Cerebellar cortex (tissue), 1 donor: ENCODE data around the gene PRM1.
"Not testable (repeated sequence)": the region's sequence is repeated elsewhere in the genome, so short reads cannot be mapped to it uniquely, and the experiment has no call there.

Experiments used
- DNase-seq: peaks from one replicate; pipeline ENCODE4 v3.0.0-alpha.2; 2015; ENCODE audit warnings: low spot score

PRM1 gene

DNA sequence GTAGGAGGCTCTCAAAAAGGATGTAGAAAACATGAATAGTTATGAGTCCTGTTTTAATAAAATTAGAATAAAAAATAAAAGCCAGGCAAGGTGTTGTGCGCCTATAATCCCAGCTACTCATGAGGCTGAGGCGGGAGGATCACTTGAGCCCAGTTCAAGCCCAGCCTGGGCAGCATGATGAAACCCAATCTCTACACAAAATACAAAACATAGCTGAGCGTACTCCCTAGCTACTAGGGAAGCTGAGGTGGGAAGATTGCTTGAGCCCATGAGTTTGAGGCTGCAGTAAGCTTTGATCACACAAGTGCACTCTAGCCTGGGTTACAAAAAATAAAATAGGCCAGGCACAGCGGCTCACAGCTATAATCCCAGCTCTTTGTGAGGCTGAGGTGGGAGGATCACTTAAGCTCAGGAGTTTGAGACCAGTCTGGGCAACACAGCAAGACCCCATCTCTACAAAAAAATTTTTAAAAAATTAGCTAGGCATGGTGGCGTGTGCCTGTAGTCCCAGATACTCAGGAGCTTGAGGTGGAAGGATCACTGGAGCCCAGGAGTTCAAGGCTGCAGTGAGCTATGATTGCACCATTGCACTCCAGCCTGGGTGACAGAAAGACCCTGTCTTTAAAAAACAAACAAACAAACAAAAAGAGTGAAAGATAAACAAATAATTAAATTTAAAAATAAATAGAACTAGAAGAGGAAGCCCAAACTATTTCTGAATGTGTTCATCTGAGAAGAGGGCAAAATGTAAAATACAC, 17.2 kb upstream of the PRM1 start:
- DNase-seq: no peak

DNA sequence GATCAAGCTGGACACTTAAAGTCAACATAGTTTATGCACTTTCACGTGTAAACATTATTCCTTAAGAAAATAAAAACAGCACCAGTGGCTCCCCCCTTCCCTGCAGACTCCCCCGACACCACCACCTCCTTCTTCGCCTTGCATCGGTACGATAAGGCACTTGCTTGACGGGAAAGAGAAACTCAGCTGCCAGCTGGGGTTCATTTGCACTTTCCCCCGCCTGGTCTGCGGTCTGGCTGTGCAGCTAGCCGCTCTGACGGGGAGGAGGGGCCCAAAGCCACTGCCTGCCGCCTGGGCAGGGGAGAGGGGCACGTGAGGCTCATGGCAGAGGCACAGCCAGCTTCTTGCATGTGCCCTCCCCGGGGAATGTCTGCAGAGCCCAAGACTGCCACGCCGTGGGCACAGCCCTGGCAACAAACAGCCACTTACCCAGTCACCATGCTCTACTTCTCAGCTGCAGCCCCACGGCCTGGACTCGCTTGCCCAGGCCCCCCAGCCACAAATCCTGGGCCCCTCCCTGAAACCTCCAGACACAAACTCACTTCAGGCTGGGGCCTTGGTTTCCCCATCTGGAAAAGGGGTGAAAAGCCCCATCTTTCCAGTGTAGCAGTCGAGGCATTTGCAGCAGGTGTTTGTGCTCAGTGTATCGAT, 16.5 kb upstream of the PRM1 start:
- DNase-seq: peak; percentile 13

DNA sequence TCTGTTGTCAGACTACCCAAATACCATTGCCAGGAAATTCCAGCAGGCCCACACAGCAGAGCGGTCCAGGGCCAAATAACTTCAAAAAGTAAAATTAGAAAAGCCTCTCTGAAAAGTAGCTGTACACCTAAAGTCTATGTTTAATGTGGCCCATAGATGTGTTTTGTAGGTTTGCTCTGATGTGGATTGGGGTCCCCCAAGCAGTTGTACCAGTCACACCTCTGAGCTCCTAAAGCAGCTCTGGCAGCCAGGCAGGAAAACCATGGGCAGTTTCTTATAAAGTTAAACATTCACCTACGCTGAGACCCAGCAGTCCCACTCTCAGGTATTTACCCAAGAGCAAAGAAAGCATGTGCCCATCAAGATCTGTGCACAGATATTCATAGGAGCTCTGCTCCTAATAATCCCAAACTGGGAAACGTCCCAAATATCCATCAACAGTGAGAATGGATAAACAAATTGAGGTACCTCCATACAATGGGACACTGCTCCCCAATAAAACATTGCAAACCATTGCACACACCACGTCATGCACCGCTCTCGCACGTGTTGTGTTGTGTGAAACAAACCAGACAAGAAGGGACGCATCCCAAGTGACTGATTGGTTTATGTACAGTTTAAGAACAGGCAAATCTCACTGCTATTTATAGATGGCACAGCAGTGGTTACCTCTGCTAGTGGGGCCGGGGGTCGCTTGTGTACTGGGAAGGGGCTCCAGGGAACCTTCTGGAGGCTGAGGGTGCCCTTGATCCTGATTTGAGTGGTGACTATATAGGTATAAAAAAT, 15.8 kb upstream of the PRM1 start:
- DNase-seq: no peak

DNA sequence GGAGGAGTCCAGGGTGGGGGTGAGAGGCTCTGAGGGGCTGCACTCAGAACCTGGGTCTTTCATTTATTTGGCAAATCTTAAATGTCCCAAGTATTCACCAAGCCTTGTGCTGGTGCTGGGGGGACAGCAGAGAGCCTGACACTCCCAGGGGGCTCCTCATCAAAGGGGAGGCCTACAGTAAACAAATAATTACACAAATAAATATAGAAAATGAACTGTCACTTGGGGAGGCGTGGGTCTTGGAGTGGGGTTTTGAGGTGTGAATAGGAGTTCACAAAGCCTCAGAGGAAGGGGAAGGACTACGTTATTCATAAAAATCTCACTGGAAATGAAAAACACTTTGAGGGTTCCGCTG, 15.2 kb upstream of the PRM1 start:
- DNase-seq: no peak

DNA sequence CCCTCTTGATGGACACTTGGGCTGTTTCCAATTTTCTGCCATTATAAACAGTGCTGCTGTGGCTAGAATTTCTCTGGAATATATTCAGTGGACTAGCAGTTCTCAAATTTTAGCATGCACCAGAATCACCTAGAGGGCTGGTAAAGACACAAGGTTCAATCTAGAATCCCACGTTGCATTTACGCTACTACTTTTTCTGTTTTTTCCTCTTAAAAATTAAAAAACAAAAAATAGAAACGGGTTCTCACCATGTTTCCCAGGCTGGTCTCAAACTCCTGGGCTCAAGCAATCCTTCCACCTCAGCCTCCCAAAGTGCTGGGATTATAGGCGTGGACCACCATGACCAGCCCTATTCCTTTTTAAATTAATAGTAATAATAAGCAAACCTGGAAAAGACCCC, 14.5 kb upstream of the PRM1 start:
- DNase-seq: no peak

DNA sequence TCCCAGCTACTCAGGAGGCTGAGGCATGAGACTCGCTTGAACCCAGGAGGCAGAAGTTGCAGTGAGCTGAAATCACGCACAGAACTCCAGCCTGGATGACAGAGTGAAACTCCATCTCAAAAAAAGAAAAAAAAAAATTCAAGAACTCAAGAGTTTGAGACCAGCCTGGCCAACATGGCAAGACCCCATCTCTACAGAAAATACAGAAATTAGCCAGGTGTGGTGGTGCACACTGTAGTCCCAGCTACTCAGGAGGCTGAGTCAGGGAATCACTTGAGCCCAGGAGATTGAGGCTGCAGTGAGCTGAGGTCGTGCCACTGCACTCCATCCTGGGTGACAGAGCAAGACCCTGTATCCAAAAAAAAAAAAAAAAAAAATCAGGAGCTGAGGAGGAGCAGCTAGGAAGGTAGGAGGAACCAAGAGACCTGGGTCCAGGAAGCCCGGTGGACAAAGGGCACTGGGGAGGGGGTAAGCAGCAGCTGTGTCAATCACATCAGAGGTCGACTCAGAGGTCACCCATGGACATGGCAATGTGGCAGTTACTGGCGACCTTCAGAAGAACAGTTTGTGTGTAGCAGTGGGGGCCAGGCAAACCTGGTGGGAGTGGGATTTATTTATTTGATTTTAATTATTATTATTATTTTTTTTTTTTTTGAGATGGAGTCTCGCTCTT, 11.1 kb upstream of the PRM1 start:
- no peak for DNase-seq

DNA sequence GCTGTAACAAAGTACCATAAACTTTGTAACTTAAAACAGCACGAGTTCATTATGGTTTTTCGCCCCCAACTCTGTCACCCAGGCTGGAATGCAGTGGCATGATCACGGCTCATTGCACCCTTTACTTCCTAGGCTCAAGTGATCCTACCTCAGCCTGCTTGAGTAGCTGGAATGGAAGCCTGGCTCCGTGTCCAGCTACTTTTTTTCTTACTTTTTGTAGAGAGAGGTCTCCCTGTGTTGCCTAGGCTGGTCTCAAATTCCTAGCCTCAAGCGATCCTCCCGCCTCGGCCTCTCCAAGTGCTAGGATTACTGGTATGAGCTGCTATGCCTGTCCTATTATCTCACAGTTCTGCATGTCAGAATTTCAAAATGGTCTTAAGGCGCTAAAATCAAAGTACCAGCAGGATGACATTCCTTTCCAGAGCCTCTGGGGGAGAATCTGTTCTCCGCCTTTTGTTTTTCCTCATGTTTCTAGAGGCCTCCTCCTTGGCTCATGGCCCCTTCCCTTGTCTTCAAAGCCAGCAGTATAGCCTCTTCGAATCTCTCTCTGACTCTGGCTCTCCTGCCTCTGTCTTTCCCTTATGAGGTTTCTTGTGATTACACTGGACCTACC, 10.1 kb upstream of the PRM1 start:
- DNase-seq: no peak

DNA sequence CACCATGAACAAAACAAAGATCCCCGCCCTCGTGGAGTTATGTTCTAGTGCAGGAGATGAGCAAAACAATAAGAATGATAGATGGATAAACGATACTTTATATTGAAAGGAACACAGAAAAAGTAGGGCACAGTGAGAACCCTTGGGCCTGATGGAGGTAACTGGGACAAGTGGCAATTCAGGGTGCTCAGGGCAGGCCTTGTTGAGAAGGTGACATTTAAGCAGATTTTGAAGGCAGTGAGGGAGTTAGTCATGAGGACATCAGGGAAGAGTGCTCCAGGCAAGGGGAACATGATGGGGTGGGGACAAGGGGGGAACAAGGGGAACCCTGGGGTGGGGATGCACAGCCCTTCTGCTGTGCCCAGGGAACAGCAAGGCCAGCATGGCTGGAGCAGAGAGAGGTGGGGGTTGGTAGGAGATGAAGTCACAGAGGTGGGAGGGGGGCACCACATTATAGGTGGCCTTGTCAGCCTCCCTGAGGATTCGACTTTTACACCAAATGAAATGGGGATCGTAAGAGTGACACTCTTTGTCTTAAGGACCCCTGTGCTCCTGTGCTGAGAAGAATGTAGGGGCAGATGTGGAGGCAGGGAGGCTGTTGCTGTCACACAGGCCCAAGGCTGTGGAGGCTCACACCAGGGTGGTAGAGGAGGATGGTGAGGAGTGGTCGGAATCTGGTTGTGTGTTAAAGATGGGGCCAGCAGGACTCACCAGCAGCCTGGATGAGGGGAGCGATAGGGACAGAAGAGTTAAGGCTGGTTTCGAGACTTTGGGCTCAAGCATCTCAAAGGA, 9.2 kb upstream of the PRM1 start:
- DNase-seq: no peak

DNA sequence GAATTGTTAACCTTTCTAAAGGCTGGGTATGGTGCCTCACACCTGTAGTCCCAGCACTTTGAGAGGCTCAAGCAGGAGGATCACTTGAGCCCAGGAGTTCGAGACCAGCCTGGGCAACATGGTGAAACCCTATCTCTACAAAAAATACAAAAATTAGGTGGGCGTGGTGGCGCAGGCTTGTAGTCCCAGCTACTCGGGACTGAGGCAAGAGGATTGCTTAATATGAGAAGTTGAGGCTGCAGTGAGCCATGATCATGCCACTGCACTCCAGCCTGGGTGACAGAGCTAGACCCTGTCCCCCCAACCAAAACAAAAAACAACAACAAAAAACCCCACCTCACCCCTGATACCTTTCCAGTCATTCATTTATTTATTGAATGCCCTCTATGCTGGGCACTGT, 8.6 kb upstream of the PRM1 start:
- DNase-seq: not testable (repeated sequence)

DNA sequence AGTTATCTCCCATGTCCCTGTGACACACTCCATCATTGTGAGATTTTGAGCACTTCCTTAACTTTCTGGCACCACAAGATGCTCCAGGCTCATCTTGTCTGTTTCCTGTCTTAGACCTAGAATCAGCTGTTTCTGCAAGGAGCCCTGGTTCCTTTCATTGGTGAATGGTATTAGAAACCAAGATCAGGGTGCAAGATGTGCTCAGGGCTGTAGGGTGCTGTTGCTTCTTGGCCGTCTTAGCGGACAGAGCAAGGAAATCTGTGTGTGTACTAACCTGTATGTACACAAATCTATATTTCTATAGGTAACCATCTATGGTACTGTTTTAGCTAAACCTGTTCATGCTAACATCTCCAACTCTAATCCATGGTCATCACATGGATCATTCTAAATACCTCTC, 8.1 kb upstream of the PRM1 start:
- no peak for DNase-seq

DNA sequence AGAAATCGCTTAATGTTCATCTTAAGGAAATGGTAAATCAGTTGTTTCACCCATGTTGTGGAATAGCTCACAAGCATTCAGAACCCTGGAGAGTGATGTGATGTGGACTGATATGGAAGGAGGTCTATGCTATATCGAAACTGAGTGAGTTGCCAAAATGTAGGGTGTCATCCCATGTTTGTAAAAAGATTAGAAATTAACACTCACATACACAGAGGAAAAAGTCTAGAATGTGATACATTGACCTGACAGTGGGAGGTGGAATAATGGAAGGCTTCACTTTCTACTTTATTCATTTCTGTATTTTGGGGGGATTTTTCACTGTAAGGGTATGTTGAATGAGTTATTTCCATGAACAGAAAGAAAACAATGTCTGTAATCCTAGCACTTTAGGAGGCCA, 4.7 kb upstream of the PRM1 start:
- no peak for DNase-seq

DNA sequence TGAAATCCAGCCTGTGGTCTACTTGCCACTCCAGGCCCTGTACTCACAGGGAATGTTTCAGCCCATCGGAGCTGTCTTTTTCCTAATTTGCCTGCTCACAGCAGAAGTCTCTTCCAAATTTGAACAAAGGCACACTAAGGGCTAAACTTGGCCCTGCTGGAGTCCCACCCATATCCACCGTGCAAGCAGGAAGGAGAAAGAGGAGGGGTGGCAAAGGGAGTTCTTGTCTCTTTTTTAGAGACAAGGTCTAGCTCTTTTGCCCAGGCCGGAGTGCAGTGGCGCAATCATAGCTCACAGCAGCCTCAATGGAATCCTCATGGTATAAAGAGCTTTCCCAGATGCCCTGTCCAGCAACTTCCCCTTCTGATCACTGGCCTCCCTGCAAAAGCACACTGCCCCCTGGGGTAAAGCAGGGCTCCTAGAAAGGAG, 2.7 kb upstream of the PRM1 start:
- no peak for DNase-seq

DNA sequence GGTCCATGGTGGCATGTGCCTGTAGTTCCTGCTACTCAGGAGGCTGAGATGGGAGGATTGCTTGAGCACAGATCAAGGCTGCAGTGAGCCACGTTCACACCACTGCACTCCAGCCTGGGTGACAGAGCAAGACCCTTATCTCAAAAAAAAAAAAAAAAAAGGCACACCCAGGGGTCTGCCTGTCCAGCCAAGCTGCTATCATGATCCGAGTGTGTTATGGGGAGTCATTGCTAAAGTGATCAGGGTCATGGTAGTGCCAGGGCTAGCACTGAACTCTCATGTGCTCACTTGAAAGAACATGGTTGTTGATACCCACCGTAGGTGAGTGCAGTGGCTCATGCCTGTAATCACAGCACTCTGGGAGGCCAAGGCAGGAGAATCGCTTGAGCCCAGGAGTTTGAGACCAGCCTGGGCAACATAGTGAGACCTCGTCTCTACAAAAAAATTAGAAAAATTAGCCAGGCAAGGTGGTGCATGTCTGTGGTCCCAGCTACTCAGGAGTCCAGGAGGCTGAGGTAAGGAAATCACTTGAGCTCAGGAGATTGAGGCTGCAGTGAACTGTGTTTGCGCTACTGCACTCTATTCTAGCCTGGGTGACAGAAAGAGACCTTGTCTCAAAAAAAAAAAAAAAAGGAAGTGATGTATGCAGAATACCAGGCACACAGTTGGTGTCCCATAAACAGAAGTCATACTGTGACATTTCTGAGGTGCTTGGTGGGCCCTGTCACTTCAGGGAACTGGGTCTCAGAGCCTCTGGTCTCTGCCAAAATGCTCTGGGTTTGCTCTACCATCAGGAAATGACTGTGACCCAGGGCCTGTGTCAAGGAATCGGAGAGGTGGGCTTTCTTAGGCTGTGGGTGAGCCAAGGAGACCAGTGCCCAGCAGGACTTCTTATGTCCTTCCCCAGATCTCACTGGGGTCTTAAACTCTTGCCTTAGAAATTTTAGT, 2.2 kb downstream of the PRM1 start:
- DNase-seq: no peak

DNA sequence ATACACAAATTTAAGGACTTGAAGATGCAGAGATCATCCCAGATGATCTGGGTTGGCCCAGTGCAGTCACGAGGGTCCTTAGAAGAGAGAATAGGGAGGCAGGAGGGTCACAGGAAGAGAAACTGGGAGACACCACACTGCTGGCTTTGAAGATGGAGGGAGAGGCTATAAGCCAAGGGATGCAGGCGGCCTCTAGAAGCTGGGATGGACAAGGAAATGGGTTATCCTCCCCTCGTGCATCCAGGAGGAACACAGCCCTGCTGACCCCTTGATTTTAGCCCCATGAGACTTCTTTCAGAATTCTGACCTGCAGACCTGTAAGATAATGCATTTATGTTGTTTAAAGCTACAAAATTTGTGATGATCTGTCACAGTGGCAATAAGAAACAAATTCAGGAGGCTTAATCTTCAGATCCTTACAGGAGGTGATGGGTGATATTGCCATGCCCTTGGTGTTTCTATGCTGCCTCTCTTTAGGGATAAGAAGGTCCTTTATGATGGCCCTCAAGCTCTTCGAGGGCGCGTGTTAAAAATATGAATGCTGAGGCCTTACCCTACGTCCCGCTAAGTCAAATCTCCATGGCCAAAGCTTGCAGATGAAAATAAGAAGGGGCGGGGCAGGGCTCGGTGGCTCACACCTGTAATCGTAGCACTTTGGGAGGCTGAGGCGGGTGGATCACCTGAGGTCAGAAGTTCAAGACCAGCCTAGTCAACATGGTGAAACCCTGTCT, 3.4 kb downstream of the PRM1 start:
- no peak for DNase-seq

DNA sequence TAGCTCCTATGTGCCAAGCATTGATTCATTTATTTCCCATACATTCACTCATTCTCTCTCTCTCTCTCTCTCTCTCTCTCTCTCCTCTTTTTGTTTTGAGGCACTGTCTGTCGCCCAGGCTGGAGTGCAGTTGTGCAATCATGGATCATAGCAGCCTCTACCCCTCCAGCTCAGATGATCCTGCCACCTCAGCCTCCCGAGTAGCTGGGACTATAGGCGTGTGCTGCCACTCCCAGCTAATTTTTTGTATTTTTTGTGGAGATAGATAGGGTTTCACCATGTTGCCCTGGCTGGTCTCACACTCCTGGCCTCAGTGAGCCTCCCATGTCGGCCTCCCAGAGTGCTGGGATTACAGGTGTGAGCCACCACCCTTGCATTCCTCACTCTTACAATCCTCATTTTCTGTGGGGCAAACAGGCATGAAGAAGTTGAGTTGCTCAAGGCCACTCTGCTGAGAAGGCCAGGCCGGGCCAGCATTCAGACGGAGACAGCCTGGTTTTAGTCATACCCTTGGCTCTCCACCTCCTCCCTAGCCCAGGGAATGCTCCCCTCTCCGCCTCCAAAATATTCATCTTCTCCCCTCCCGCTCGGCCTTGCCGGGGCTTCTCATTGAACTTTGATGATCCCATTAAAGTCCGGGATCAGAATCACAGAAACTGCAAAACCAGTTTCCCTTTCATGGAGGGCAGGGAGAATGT, 4.1 kb downstream of the PRM1 start:
- DNase-seq: no peak

DNA sequence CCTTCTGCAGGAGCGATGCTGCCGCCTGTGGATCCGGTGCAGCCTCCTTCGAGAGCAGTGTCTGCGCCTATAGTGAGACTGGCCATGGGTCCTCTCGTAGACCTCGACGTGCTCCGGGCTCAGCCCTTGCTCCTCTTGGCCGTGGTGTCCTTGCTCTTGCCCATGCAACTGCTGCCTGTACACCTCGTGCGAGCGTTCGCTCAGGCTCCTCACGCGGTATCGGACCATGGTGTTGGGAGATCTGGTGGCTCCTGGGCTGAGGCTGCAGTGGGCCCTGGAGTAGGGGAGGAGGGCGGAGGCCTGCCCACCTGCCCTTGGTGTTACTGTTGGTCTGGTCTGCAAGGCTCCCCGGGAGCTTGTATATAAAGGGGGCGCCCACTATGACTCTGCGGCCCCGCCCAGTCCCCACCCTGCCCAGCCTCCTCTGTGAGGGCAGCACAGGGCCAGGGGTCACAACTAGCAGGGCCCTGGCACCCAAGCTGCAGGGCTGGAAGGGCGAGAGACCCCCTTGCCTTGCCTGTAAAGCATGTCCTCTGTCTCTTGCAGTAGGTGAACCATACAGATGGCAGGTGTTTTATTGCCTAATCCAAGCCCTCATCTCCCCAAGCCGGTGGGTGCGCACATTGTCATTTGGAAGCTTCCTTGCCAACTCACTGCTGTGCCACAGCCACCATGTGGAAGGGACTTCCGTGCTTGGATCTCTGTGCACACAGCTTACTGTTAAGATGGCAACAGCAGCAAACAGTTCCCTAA, 4.8 kb downstream of the PRM1 start, which contains the start of gene PRM2:
Gene PRM2 (minus strand): TSS at position 338 of the 753 bp plus-strand sequence. CDS start 110 bp downstream, at position 228.
- DNase-seq: no peak

DNA sequence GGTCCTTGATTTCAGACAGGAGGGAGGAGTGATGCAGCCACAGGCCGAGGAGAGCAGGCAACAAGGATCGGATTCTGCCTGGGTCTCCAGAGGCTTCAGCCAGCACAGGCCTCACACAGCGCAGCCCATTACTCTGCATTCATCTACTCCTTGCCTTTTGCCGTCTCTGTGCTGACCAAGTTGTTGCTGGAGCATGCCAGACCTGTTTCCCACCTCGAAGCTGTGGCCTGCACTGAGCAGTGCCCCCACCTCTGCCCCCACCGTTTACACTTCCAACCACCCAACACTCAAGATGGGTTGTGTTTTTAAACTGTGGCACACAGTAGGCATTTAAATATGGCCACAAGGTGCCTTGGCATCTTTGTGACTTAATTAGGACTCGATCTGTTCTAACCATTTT, 6.2 kb downstream of the PRM1 start:
- DNase-seq: no peak

DNA sequence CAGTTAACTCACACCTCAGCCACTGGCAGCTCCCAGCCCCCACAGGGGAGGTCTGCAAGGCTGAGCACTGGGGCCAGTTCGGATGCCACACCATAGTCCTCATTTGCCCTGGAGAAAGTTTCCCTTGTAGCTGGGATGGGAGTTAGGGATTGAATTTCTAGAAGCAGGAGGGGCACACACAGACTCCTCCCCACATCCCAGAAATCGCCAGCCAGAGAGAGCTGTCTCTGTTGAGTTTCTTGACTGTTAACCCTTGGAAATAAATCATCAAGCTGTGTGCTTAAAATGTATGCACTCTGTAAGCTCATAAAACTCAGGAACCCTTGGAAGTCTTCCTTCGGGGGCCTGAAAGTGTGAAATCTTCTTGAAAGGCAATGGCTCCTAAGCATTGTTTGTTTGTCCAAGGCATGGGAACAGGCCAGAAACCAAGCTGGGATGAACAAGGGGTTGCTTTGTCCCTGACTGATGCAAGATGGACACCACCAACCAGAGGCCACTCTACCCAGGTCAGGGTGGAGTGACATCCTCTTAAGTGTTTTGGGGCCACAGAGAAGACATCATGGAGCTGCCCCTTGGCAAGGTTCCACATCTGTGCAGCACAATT, 7.3 kb downstream of the PRM1 start:
- DNase-seq: no peak
